Ovary (tissue), 3 donors: ENCODE measurements around the gene FOS.

Experiments
- CTCF ChIP-seq, 3 donors: fragments of 450-650 bp in 2 of 3; fragments of 200-600 bp in 1 of 3; IDR thresholded peaks; one replicate each; pipeline versions ENCODE4 v1.5.1 to v1.8.0; 2016 to 2022; ENCODE audit warnings: antibody characterized with exemption in 3 of 3, mild to moderate bottlenecking in 1 of 3
- POLR2A ChIP-seq: fragments of 450-650 bp; IDR thresholded peaks from one replicate; pipeline ENCODE4 v1.6.1; 2017; ENCODE audit warnings: antibody characterized with exemption, mild to moderate bottlenecking, moderate library complexity
- donor health status: DM: no; HTN: no; CAD: no.

- TF ChIP-seq CTCF (IDR thresholded peaks at IDR 0.05) (no peak), POLR2A (no peak)
Observed at GRCh38 chr14:75322746-75323145, 44.1 kb downstream of the FOS start.
